ENCODE results near the gene SH3RF3.

DNA sequence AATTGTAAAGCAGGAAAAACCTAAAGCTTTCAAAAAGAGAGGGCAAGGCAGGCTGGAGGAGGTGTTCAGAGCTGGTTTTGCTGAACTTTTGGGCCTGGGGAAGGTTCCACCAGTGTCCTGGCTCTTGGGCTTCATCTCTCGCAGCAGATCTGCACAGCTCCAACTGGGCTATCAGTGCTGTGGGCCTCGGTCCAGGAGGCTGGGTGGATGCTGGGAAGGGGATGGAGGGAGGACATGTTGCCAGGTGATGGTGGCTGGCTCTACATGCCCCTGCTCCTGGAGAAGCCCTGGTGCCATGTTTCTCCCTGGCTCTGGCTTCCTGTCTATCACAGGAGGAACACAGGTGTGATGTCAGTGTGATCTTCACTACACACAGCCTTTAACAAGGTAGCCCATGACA is 187.1 kb downstream of the SH3RF3 start:
- no peak for TF ChIP-seq ARNTL (CRISPR knock-in tag; IDR thresholded peaks at IDR 0.05; ENCODE audit: borderline replicate concordance, low read depth)
- TF ChIP-seq, protein P1, sequence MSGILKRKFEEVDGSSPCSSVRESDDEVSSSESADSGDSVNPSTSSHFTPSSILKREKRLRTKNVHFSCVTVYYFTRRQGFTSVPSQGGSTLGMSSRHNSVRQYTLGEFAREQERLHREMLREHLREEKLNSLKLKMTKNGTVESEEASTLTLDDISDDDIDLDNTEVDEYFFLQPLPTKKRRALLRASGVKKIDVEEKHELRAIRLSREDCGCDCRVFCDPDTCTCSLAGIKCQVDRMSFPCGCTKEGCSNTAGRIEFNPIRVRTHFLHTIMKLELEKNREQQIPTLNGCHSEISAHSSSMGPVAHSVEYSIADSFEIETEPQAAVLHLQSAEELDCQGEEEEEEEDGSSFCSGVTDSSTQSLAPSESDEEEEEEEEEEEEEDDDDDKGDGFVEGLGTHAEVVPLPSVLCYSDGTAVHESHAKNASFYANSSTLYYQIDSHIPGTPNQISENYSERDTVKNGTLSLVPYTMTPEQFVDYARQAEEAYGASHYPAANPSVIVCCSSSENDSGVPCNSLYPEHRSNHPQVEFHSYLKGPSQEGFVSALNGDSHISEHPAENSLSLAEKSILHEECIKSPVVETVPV (CRISPR knock-in tag; IDR thresholded peaks at IDR 0.05): no peak
- TF ChIP-seq, protein P2, sequence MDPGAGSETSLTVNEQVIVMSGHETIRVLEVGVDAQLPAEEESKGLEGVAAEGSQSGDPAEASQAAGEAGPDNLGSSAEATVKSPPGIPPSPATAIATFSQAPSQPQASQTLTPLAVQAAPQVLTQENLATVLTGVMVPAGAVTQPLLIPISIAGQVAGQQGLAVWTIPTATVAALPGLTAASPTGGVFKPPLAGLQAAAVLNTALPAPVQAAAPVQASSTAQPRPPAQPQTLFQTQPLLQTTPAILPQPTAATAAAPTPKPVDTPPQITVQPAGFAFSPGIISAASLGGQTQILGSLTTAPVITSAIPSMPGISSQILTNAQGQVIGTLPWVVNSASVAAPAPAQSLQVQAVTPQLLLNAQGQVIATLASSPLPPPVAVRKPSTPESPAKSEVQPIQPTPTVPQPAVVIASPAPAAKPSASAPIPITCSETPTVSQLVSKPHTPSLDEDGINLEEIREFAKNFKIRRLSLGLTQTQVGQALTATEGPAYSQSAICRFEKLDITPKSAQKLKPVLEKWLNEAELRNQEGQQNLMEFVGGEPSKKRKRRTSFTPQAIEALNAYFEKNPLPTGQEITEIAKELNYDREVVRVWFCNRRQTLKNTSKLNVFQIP (CRISPR knock-in tag; IDR thresholded peaks at IDR 0.05; ENCODE audit: borderline replicate concordance, low read depth): no peak
- TF ChIP-seq GLIS3 (CRISPR knock-in tag; IDR thresholded peaks at IDR 0.05): no peak
- TF ChIP-seq, protein P3, sequence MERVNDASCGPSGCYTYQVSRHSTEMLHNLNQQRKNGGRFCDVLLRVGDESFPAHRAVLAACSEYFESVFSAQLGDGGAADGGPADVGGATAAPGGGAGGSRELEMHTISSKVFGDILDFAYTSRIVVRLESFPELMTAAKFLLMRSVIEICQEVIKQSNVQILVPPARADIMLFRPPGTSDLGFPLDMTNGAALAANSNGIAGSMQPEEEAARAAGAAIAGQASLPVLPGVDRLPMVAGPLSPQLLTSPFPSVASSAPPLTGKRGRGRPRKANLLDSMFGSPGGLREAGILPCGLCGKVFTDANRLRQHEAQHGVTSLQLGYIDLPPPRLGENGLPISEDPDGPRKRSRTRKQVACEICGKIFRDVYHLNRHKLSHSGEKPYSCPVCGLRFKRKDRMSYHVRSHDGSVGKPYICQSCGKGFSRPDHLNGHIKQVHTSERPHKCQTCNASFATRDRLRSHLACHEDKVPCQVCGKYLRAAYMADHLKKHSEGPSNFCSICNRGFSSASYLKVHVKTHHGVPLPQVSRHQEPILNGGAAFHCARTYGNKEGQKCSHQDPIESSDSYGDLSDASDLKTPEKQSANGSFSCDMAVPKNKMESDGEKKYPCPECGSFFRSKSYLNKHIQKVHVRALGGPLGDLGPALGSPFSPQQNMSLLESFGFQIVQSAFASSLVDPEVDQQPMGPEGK (CRISPR knock-in tag; IDR thresholded peaks at IDR 0.05; ENCODE audit: borderline replicate concordance): no peak
- TF ChIP-seq ZFP30 (CRISPR knock-in tag; IDR thresholded peaks at IDR 0.05): no peak
- TF ChIP-seq ZNF565 (CRISPR knock-in tag; conservative IDR thresholded peaks at IDR 0.05; ENCODE audit: low read depth): no peak
- TF ChIP-seq OSR1 (CRISPR knock-in tag; IDR thresholded peaks at IDR 0.05): no peak
- no peak for TF ChIP-seq ISL1 (CRISPR knock-in tag; IDR thresholded peaks at IDR 0.05)
- TF ChIP-seq, protein P4, sequence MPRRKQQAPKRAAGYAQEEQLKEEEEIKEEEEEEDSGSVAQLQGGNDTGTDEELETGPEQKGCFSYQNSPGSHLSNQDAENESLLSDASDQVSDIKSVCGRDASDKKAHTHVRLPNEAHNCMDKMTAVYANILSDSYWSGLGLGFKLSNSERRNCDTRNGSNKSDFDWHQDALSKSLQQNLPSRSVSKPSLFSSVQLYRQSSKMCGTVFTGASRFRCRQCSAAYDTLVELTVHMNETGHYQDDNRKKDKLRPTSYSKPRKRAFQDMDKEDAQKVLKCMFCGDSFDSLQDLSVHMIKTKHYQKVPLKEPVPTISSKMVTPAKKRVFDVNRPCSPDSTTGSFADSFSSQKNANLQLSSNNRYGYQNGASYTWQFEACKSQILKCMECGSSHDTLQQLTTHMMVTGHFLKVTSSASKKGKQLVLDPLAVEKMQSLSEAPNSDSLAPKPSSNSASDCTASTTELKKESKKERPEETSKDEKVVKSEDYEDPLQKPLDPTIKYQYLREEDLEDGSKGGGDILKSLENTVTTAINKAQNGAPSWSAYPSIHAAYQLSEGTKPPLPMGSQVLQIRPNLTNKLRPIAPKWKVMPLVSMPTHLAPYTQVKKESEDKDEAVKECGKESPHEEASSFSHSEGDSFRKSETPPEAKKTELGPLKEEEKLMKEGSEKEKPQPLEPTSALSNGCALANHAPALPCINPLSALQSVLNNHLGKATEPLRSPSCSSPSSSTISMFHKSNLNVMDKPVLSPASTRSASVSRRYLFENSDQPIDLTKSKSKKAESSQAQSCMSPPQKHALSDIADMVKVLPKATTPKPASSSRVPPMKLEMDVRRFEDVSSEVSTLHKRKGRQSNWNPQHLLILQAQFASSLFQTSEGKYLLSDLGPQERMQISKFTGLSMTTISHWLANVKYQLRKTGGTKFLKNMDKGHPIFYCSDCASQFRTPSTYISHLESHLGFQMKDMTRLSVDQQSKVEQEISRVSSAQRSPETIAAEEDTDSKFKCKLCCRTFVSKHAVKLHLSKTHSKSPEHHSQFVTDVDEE (CRISPR knock-in tag; IDR thresholded peaks at IDR 0.05): no peak
- TF ChIP-seq ZFP3 (CRISPR knock-in tag; IDR thresholded peaks at IDR 0.05): no peak
- TF ChIP-seq RARB (CRISPR knock-in tag; IDR thresholded peaks at IDR 0.05): no peak
- no peak for TF ChIP-seq ZC3H10 (CRISPR knock-in tag; IDR thresholded peaks at IDR 0.05)

Measured in SK-N-SH treated with all-trans-retinoic acid at 6 μM for 48 hours (cell line).